HG02588 (cell line): ENCODE measurements around the gene PRDM5.
"Not testable (repeated sequence)": the region's sequence is repeated elsewhere in the genome, so short reads cannot be mapped to it uniquely, and the experiment has no call there.

Experiments used
- ATAC-seq: cut with Tn5 transposase; IDR thresholded peaks from one replicate; pipeline ENCODE4 v1.9.1; 2021; ENCODE audit warnings: mild to moderate bottlenecking, moderate library complexity; ENCODE audit not compliant: unreplicated experiment

The PRDM5 gene

DNA sequence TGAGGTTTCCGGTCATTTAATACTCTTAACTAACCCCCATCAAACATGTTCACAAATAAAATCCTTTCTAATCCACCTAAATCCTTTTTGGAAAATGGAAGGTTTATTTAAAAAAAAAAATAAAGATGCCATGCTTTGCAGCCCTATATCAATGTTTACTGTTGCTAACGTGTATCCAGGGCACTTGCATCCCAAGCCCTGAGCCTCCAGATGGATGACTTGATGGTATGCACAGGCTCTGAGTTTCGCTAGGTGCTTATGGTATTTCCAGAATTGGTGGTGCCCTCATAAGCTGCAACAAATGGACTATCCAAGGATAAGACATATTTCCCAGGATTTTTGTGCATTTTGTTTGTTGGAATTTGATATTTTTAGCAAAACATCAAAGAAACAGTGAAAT lies 257.7 kb downstream of the PRDM5 start:
- no peak for ATAC-seq

DNA sequence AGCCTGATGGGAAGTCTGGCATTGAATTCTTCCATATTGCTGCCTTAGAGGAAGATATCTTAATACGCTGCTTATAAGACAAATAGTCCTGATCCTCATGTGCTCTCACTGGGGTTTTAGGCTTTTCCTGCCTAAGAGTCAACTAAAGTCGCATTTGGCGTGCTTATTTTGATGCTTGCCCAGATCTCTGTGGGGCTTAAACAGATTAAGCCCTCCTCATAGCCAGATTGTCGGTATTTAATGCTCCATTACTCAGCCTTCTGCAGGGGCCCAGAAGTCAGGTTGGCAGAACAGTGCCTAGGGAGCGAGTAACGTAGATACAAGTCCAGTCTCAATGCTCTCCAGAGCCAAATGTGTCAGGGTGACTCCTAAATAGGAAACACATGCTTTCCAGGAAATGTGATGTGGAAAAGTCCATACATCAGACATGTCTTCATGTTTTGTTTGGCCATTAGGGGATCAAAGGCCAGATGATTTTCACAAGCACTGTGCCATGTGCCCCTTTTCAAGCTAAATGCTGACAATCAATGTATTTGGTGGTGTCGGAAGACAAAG lies 262.8 kb downstream of the PRDM5 start:
- no peak for ATAC-seq

DNA sequence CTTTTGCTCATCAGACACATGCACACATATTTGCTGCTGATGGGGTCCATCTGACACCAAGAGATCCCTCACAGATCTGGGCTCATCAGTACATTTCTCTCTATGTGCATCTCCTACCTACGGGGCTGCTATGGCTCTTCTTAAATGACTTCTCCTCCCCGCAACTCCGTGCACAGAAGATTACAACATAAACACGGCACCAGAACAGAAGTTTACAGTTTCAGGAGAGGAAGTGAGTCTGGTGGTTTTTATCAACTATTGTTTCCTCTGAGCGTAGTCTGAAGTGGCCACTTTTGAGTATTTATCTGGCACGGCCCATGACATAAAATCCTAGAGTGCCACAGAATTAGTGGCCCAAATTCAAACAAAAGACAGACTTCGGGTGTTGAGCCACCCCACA lies 263.8 kb downstream of the PRDM5 start:
- no peak for ATAC-seq

DNA sequence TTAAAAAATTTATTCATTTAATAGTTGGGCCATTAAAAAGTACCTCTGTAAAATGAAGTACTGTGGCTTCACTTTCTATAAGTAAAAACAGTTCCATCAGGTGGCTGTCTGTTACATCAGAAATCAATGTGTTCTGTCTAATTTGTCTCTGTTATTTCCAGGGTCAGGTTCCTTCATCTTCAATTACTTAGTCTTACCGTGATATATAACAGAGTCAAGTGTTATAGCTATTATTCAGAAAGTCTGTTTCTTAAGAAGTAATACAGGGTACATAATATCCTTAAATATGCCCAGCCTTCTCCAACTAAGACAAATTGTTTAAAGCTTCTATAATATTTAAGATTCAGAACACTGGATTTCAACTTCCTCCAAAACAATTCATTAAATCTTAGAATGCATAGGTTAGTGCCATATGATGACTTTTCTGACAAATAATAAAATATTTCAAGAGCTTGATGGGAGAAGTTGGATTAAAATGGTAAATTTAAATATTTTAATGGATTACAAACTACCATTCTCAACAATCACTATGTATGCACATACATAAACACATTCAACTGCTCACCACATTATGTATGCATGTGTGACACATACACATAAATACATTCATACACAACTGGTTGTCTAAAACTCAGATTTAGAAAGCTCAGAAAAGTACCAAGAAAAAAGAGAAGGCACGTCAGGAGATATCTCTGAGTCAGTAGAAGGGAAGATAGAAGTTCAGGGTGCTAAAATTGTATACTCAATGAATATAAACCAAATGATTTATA lies 268.5 kb downstream of the PRDM5 start:
- ATAC-seq, result no peak

DNA sequence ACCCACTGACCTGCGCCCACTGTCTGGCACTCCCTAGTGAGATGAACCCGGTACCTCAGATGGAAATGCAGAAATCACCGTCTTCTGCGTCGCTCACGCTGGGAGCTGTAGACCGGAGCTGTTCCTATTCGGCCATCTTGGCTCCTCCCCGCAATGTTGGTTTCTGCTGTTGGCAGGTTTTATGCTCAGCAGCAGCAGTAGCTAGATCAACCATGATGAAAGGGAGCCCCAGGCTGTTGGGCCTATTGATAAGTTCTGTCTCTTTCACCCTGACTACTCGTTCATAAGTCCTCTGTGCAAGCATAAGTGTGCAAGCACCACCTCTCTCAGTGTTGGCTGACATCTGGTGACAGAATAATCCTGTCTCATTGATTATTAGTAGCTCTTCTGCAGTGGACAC lies 274.2 kb downstream of the PRDM5 start:
- ATAC-seq, result not testable (repeated sequence)
